HG03432 (cell line): ENCODE results near the gene SIRPB2.

Experiments
- ATAC-seq: cut with Tn5 transposase; IDR thresholded peaks from one replicate; pipeline ENCODE4 v1.9.1; 2021; ENCODE audit warnings: mild to moderate bottlenecking, moderate library complexity; ENCODE audit not compliant: unreplicated experiment

The SIRPB2 gene

DNA sequence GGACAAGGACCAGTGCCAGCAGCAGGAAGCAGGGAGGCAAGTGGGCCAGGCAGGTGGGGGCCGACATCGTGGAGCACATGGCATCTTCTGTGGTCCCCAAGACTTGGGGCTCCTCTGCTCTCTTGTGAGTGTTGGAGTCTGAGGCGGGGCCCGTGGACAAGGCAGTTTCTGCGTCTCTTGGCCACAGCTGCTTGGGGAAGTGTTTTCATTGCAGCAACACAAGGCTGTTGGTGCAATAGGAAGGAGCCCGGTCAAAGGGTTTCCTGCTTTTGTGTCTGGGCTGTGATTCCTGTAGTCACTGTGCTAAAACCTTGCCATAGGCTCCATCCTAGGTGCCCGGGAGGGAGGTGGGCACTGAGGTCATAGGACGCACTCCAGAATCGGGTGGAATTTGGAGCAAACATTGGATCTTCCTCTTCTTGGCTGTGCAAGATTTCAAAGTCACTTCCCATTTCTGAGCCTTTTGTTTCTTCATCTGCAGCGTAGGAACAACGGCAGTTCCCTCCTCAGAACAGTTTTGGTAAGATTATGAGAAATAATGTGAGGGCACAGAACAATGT lies at the start of gene SIRPB2:
Gene SIRPB2, minus strand, starts transcription at position 140 of the 560 bp plus-strand sequence. Its CDS starts 61 bp downstream, at position 79.
- ATAC-seq: no peak

DNA sequence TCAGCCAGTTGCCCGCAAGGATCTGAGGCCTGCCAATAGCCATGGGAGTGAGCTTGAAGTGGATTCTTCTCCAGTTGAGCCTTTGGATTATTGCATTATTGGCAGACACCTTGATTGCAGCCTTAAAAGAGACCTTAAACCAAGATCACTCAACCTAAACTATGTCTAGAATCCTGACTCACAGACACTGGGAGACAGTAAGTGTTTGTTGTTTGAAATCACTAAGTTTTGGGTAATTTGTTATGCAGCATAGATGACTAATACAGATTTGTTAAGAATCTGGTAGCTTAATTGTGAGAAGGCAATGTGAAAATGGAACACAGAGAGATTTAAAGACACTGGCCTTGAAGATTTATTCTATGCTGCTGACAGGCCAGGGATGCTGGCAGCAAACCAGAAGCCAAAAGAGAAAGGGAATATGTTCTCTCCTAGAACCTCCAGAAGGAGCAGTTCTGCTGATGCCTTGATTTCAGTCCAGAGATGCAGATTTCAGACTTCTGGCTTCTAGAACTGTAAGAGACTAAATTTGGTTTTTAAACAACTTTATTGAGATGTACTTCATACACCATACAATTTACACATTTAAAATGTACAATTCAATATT lies 48.7 kb upstream of the SIRPB2 start:
- no peak for ATAC-seq

DNA sequence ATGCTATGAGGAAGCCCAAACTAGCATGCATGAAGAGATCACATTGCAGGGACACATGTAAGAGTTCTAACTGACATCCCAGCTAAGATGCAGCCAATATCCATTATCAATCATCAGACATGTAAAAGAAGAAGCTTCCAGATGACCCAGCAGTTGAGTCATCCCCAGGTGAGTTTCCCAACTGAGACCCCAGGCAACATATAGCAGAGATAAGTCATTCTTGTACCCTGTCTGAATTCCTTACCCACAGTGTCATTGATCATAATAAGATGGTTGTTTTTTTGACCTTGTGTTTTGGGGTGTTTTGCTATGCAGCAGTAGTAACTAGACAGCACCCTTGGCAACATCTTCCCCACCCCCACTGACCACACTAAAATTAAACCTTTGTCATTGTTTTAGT lies 47.4 kb upstream of the SIRPB2 start:
- ATAC-seq: no peak

DNA sequence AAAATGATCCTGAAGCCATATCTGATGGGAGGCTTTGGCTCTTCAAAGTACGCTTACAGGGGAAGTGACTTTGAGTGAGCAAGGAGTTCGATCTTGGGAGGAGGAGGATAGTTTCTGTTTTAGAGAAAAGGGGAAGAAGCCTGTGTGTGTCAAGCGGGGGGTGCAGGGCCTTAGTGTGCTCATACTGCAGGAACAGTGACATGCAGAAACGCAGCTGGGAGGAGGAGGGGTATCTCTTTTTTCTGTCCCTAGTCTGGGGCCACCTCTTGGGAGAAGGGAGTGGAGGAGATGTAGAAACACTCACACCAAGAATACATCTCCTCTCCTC lies 46.5 kb upstream of the SIRPB2 start:
- no peak for ATAC-seq

DNA sequence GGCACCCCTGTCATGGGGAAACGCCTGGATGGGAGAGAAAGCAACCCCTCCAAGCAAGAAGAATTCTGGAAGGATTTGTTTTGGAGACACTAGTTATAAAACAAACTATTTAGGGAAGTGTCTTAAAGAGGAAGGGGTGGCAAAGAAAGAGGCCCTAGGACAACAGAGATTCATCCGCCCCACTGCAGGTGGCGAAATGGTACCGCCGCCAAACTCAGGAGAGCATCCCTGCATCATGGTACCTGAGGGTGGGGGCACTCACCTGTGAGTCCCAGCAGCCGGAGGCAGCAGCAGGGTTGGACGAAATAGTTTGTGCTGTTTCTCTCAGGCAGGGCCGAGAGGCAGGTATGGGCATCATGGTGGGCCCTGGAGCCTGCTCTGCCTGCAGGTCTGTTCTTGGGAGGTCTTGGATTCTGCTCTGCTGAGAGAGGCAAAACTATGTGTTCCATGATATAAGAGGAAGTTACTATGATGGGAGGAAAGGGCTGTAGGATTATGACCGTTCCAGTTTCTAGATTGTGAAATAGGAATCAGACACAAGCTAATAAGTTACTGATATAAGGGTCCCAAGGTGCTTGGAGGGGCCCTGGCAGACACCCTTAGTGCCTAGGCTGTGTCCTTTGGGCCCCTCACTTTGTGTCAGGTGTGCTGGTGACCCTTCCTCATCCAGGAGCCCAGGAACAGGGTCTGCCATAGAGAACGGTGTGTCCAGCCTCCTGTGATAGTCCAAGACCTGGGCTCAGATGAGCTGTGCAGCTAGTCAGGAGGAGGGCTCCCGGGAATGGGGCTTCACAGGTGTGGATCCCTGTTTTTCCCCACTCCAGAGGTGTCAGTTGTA lies 45.9 kb upstream of the SIRPB2 start:
- no peak for ATAC-seq

DNA sequence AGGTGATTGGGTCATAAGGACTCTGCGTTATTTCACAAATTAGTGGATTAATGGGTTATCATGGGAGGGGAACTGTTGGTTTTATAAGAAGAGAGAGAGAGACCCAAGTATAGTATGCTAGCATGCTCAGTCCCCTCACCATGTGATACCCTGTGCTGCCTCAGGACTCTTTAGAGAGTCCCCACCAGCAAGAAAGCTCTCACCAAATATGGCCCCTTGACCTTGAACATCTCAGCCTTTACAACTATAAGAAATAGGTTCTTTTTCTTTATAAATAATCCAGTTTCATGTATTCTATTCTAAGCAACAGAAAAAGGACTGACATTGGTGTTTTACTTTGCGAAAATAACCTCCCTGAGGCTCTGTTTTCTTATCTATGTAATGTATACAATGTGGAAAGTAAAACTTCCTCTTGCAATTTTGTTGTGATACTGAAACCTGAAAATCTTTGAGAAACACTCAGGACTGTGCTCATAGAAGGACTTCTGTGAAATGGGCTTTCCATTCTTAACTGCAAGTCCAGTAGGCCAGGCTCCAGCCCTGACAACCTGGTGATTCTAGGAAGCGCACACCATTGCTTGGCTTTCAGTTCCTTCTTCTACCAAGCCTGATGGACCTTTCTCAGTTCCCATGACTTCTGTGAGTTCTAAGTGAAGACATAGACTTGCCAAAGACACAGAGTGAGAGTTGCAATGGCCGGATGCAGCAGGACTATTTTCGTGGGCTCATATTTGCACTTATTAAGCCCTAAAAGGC lies 44.4 kb upstream of the SIRPB2 start:
- peak; percentile 93 for ATAC-seq

DNA sequence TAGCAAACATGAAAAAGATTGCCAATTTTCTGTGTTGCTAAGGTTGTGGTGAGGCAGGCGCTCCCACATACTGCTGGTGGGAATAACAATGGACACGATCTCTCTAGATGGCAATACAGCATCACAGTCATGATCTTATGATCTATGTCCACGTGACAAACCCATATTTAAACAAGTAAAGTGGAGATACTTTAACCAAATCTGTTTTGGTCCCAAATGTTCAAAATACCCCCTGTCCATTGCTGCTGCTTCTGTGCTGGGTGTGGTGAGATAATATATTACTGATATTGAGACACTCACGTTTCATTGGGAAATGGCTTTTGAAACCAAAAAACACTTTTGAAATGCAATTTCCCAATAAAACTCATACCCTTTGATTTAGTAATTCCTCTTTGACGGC lies 43.3 kb upstream of the SIRPB2 start:
- ATAC-seq: no peak

DNA sequence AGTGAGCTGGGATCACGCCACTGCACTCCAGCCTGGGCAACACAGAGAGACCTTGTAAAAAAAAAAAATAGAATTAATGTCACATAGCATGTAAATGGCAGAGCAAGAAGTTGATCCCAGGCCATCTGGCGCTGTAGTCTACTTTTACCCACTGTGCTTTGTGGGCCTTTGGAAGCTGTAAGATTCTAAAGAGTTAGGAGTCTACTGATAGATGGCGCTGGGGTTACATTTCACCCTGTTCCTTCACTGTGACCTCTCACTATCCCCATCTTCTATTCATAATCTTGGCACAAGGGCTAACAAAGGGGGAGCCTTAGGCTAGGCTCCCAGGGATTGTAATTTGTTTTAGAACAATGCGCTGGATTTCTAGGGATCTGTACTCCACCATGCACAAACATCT lies 41.8 kb upstream of the SIRPB2 start:
- ATAC-seq: no peak

DNA sequence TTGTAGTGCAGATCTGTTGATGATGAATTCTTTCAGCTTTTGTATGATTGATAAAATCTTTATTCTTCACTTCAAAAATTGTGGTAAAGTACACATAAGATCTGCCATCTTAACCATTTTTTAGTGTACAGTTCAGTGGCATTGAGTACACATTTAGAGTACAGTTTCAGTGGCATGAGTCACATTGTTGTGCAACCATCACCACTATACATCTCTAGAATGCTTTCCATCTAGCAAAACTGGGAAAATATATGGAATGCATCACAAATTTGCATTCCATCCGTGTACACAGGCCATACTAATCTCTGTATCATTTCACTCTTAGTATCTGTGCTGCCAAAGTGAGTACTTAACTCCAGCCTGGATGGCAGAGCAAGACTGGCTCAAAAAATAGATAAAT lies 37.6 kb upstream of the SIRPB2 start:
- ATAC-seq: no peak

DNA sequence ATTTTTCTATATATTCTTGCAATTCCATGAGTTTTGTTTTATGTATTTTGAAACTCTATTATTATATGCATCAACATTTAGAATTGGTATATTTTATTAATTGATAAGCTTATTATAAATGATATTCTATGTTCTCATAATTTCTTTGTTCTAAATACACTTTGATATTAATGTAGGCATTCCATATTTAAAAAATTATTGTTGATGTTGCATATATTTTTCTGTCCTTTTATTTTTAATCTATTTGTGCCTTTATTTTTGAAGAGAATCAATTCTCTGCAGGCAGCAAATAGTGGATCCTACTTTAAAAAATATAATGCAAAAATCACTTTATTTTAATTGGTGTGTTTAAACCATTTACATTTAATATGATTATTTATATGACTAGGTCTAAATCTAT lies 36.7 kb upstream of the SIRPB2 start:
- ATAC-seq: no peak

DNA sequence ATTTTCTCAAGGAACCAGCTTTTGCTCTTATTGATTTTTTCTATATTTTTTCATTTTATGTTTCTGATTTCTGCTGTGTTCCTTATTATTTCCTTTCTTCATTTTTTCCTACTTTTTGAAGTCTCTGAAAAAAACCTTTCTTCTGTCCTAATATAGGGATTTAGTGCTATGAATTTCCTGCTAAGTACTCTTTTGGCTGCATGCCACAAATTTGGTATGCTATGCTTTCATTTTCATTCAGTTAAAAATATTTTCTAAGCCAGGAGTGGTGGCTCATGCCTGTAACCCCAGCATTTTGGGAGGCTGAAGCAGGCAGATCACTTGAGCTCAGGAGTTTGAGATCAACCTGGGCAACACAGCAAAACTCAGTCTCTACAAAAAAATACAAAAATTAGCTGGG lies 35.7 kb upstream of the SIRPB2 start:
- no peak for ATAC-seq

DNA sequence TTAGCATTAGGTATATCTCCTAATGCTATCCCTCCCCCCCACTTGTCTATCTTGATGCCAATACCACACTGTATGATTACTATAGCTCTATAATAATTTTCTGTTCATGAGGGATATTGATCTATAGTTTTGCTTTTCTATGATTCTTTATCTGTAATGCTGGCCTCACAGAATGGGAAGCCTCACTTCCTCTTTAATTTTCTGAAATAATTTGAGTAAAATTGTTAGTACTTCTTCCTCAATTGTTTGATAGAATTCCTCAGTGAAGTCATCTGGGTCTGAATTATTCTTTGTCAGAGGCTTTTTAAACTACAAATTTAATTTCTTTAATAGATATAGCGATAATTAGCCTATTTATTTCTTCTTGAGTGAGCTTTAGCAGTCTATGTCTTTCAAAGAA lies 35.1 kb upstream of the SIRPB2 start:
- ATAC-seq: no peak

DNA sequence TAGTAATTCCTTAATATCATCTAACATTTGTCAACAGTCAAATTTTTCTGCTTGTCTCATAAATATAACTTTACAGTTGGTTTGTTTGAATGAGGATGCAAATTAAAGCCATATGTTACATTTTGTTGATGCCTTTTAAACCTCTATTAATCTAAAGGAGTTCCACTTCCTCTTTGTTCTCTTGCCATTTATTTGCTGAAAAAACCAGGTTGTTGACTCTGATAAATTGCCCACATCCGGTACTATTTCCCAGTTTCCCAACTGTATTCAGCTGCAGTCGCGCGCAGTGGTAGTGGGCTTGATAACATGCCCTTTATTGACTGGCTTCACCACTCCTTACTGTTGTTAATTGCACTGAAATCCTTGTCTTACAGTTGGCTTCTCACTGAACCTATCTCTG lies 32.8 kb upstream of the SIRPB2 start:
- no peak for ATAC-seq

DNA sequence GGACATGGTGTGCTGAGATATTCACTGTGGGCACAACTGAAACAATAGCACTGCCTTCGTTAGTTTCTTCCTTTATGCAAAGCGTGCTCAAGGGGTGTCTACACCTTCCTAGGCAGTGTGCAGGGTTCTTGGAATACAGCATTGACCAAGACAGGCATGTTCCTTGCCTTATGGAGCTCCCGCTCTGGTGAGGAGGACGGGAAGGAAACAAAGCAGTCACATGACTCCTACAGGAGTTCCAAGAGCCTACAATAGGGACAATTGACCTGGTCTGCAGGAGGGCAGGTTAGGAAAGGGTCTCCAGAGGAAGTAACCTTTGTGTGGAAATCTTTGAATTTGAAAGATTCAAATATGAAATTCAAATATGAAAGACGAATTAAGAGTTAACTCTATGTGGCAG lies 25.8 kb upstream of the SIRPB2 start:
- ATAC-seq: no peak

DNA sequence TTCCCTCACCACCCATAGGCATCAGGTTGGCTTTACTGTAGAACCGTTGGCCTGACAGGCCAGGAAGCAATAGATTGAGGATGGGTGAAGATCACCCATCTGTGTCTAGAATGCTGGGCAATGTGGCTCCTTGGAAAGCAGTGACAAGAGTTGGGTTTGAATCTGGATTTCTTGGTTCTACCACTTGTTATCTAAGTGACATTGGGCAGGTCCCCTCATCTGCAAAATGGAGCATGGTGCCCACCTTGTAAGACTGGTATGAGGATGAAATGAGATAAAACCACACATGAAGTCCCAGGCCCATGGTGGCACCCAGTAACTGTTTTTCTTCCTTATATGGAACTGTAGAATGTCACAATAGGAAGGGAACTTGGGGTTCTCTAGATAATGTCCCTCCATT lies 22.6 kb upstream of the SIRPB2 start:
- ATAC-seq: no peak

DNA sequence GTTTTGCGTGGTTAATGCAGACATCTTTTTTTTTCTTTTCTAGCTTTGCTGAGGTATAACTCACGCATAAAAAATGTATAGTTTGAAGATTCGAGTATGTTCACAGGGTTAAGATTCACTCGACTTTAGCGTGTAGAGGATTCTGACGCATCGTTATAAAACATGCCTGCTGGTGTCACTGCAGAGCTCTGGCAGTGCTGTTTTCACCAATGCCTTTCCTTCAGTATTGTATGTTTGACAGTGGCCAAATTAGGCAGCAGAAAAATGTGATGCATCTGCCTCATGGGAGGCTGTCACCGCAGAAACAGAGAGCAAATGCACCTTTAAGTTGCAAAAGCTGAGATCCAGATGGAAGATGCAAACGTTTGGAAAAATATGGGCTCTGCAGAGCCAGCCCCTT lies 18.0 kb upstream of the SIRPB2 start:
- no peak for ATAC-seq

DNA sequence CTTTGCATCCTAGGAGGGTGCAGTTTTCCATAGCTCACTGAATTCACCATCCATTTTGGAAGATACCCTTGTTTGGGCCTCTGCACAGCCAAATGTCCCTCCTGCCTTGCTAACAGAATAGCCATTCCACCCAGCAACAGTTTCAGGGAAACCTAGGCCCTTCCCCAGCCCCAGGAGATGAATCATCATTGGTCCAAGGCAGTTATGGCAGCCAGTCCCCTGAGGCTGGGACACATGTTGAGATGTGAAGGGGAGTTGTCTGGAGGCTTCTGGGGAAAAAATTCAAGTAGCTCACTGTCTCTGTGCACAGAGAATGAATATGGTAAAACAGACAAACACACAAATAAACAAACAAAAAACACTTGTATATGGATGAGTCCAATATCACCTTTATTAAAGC lies 17.4 kb upstream of the SIRPB2 start:
- no peak for ATAC-seq

DNA sequence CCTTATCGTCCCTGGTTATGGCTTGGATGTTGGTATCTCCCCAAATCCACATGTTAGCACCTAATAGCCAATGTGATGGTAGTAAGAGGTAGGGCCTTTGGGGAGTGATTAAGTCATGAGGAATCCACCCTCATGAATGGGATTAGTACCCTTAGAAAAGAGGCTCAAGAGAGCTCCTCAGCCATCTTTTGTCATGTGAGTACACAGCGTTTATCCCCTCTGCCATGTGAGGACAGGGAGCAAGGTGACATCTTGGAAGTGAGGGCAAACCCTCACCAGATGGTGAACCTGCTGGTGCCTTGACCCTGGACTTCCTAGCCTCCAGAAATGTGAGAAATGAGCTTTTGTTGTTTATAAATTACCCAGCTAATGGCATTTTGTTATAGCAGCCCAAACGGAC lies 16.1 kb upstream of the SIRPB2 start:
- no peak for ATAC-seq

DNA sequence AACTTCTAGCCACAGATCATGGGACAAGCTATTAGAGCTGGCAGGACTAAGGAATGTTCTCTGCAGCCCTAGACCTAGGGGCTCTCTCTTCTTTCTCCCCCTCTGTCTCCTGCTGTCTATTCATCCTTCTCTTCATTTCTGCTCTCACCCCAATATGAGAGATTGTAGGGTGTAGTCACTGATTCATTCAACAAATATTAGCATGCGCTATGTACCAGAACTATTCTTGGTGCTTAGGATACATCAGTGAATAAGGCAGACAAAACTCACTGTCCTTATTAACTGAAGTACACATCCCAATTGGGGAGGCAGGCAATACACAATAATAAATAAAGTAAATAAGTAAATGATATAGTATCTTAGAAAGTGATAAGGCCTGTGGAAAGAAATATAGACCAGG lies 14.7 kb upstream of the SIRPB2 start:
- no peak for ATAC-seq

DNA sequence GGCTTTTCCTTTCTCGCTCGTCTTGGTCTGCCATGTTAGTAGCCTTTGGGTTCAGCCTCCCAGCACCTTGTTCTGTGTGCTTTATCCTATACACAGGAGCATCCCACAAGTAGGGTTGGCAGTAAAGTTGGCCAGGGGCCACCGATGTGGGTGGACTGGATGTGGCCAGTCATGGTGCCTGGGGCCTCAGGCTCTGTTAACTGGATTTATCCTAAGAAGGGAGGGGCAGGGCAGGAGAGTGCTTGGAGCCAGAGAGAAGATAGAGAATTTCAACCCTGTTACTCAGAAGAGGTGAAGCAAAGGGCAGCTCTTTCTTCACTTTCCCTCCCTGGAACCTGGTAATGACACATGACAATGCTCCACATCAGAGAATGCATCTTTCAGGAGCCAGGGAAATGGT lies 14.1 kb upstream of the SIRPB2 start:
- ATAC-seq: no peak

DNA sequence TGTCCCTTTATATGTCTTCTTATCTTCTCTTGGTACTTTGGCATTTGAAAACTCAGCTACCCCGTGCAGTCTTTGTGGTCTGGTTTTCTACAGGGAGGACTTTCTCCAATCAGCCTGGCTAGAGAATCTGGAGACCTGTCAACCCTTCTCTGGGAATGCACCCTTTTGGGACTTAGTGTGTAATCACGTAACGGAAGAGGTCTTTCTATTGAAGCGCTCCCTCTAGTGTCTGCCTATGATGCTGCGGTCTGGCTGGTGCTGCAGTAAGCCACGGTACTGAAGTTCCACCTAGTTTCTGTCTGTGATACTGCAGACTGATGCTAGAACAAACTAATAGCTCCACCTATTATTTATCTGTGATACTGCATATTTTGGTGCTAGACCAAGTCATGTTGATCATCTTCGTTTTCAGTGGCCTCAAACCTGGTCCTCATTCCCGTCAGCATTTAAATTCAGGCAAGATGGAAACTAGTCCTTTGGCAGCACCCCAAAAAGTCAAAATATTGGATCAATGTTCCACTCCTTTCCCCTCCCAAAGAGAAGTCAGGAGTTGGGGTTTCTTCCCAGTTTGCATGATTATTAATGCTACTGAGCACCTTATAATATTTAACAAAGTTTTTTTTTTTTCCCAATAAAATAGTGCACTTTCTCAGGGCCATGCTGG lies 12.5 kb upstream of the SIRPB2 start:
- peak; percentile 97 for ATAC-seq
